GM10266 (cell line): ENCODE measurements around the gene PLA2G4C.

Experiments used
- DNase-seq: peaks from one replicate; pipeline ENCODE4 v3.0.0; 2012; ENCODE audit errors: extremely low spot score
- CTCF ChIP-seq: IDR thresholded peaks from 2 replicates; pipeline ENCODE4 v1.5.1; 2012; ENCODE audit warnings: mild to moderate bottlenecking, low read depth; ENCODE audit not compliant: control insufficient read depth, insufficient read depth; ENCODE audit errors: missing control alignments

Gene PLA2G4C

GRCh38 chr19:48147597-48148175 is 37.1 kb upstream of the PLA2G4C start:
- TF ChIP-seq CTCF: no peak
- DNase-seq: no peak

- no peak for TF ChIP-seq CTCF
Observed at GRCh38 chr19:48139053-48139452, 28.4 kb upstream of the PLA2G4C start.

GRCh38 chr19:48137411-48137810 is 26.8 kb upstream of the PLA2G4C start:
- no peak for DNase-seq
- TF ChIP-seq CTCF: no peak

More at GRCh38 chr19:48139053-48139452, 28.4 kb upstream of the PLA2G4C start:
- no peak for DNase-seq

GRCh38 chr19:48136547-48136946 is 25.9 kb upstream of the PLA2G4C start:
- no peak for TF ChIP-seq CTCF
- no peak for DNase-seq

GRCh38 chr19:48135411-48135810 is 24.8 kb upstream of the PLA2G4C start:
- DNase-seq: no peak
- no peak for TF ChIP-seq CTCF

- no peak for TF ChIP-seq CTCF
- DNase-seq: no peak
Observed at GRCh38 chr19:48133094-48133493, 22.5 kb upstream of the PLA2G4C start.

GRCh38 chr19:48127561-48127960 is 16.9 kb upstream of the PLA2G4C start:
- TF ChIP-seq CTCF: no peak
- DNase-seq: no peak
